MM.1S (cell line): ENCODE results near the gene C2CD4B.

ENCODE experiments used
- DNase-seq: peaks from one replicate; pipeline ENCODE4 v3.0.0-alpha.2; 2015
- H2AFZ ChIP-seq: fragments of 300-600 bp; sonication (generic); 2 replicates; pipeline ENCODE4 v1.6.0; 2016; ENCODE audit warnings: antibody characterized with exemption, low read length
- H3F3A ChIP-seq: fragments of 300-600 bp; sonication (generic); 2 replicates; pipeline ENCODE4 v1.6.1; 2016; ENCODE audit warnings: mild to moderate bottlenecking, antibody characterized with exemption, low read length, moderate library complexity, mixed read lengths; ENCODE audit not compliant: insufficient read depth
- H3K27ac ChIP-seq: fragments of 300-600 bp; sonication (generic); 2 replicates; pipeline ENCODE4 v1.5.1; 2016; ENCODE audit warnings: mild to moderate bottlenecking, low read length
- H3K27me3 ChIP-seq: fragments of 300-600 bp; sonication (generic); replicated peaks from 2 replicates; pipeline ENCODE4 v1.6.0; 2016; ENCODE audit warnings: low read length; ENCODE audit not compliant: insufficient read depth
- H3K36me3 ChIP-seq: fragments of 300-600 bp; sonication (generic); replicated peaks from 2 replicates; pipeline ENCODE4 v1.6.1; 2016; ENCODE audit warnings: mild to moderate bottlenecking, low read length, mixed read lengths; ENCODE audit not compliant: insufficient read depth
- H3K4me1 ChIP-seq: fragments of 300-600 bp; sonication (generic); 2 replicates; pipeline ENCODE4 v1.6.1; 2016; ENCODE audit warnings: low read length, mixed read lengths
- H3K4me2 ChIP-seq: fragments of 300-600 bp; sonication (generic); 2 replicates; pipeline ENCODE4 v1.6.0; 2016; ENCODE audit warnings: low read depth, low read length
- H3K4me3 ChIP-seq: fragments of 300-600 bp; sonication (generic); 2 replicates; pipeline ENCODE4 v1.5.1; 2016; ENCODE audit warnings: low read length, mixed read lengths
- H3K79me2 ChIP-seq: fragments of 300-600 bp; sonication (generic); 2 replicates; pipeline ENCODE4 v1.6.1; 2016; ENCODE audit warnings: mixed run types, low read length, mixed read lengths
- H3K9ac ChIP-seq: fragments of 300-600 bp; sonication (generic); 2 replicates; pipeline ENCODE4 v1.6.1; 2016; ENCODE audit warnings: low read length, mixed read lengths
- H3K9me2 ChIP-seq: fragments of 300-600 bp; sonication (generic); replicated peaks from 2 replicates; pipeline ENCODE4 v1.6.1; 2016; ENCODE audit warnings: mild to moderate bottlenecking, low read length, mixed read lengths; ENCODE audit not compliant: insufficient read depth
- H3K9me3 ChIP-seq: fragments of 300-600 bp; sonication (generic); replicated peaks from 2 replicates; pipeline ENCODE4 v1.6.1; 2016; ENCODE audit warnings: mild to moderate bottlenecking, low read length, mixed read lengths; ENCODE audit not compliant: insufficient read depth
- H4K20me1 ChIP-seq: fragments of 300-600 bp; sonication (generic); 2 replicates; pipeline ENCODE4 v1.6.1; 2016; ENCODE audit warnings: mild to moderate bottlenecking, low read length, moderate library complexity, mixed read lengths; ENCODE audit not compliant: insufficient read depth
- EZH2 ChIP-seq: fragments of 300-600 bp; sonication (generic); optimal IDR thresholded peaks from 2 replicates; pipeline ENCODE3; 2017; ENCODE audit warnings: low read depth, mild to moderate bottlenecking, antibody characterized with exemption, low read length, mixed read lengths
- EZH2phosphoT487 ChIP-seq: fragments of 300-600 bp; sonication (generic); IDR thresholded peaks from 2 replicates; pipeline ENCODE4 v1.6.1; 2018; ENCODE audit warnings: antibody characterized with exemption, low read length
- TF ChIP-seq, protein P1 (sequence below): fragments of 300-600 bp; sonication (generic); IDR thresholded peaks from 2 replicates; pipeline ENCODE4 v1.5.1; 2016; ENCODE audit warnings: antibody characterized with exemption, low read length, mixed read lengths

Gene C2CD4B

DNA sequence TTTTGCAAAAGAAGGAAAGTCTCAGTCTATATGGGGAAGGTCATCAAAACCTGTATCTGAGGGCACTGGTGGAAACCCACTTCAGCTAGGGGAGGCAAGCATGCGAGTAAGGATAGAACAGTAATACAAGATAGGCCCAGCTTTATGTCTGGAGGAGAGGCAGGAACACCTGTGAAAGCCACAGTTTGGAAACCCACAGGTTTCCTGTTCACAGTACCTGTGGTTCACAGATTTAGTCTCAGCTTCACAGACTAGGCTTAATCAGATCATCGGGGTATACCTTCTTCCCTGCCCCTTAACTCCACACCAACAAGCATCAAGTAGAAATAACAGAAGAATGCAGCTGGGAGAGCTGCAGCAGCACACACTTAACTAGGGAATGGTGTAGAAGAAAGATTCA, 36.2 kb downstream of the C2CD4B start:
- peak; percentile 82 for DNase-seq
- TF ChIP-seq EZH2phosphoT487 (no peak), EZH2 (no peak)
- TF ChIP-seq, protein P1, sequence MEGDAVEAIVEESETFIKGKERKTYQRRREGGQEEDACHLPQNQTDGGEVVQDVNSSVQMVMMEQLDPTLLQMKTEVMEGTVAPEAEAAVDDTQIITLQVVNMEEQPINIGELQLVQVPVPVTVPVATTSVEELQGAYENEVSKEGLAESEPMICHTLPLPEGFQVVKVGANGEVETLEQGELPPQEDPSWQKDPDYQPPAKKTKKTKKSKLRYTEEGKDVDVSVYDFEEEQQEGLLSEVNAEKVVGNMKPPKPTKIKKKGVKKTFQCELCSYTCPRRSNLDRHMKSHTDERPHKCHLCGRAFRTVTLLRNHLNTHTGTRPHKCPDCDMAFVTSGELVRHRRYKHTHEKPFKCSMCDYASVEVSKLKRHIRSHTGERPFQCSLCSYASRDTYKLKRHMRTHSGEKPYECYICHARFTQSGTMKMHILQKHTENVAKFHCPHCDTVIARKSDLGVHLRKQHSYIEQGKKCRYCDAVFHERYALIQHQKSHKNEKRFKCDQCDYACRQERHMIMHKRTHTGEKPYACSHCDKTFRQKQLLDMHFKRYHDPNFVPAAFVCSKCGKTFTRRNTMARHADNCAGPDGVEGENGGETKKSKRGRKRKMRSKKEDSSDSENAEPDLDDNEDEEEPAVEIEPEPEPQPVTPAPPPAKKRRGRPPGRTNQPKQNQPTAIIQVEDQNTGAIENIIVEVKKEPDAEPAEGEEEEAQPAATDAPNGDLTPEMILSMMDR, result no peak
- Histone ChIP-seq H3K4me3 (no peak overlapping the region), H3K9me3 (no peaks in the 10 kb centered on the region), H3K27ac (peak overlapping the region; percentile 40; the same call in 1 of the 2 replicates), H3K9me2 (no peaks in the 10 kb centered on the region), H3K79me2 (no peaks in the 10 kb centered on the region), H3K27me3 (no peaks in the 10 kb centered on the region), H3F3A (peaks cover 15% of the 10 kb centered on the region), H3K36me3 (no peaks in the 10 kb centered on the region), H2AFZ (no peak overlapping the region), H3K9ac (no peak overlapping the region), H3K4me2 (peak overlapping the region; percentile 39), H3K4me1 (peaks cover 34% of the 10 kb centered on the region), H4K20me1 (no peaks in the 10 kb centered on the region)

DNA sequence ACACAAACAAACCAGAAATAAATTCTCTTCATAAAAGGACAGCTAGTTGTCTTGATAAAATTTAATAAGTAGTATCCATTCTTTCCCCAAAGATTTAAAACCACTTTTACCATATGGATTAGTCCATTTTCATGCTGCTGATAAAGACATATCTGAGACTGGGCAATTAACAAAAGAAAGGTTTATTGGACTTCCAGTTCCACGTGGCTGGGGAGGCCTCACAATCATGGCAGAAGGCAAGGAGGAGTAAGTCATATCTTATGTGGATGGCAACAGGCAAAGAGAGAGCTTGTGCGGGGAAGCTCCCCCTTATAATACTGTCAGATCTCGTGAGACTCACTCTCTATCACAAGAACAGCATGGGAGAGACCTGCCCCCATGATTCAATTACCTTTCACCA, 38.7 kb downstream of the C2CD4B start:
- H3K9me2 ChIP-seq, result no peaks in the 10 kb centered on the region
- H3K79me2 ChIP-seq, result no peaks in the 10 kb centered on the region
- H2AFZ ChIP-seq, result no peak overlapping the region
- no peak overlapping the region for H3K4me2 ChIP-seq
- no peaks in the 10 kb centered on the region for H3K9me3 ChIP-seq
- peaks cover 46% of the 10 kb centered on the region for H3K4me1 ChIP-seq
- no peak overlapping the region for H3K9ac ChIP-seq
- DNase-seq, result no peak
- peaks cover 15% of the 10 kb centered on the region for H3F3A ChIP-seq
- TF ChIP-seq EZH2phosphoT487 (no peak), EZH2 (no peak)
- TF ChIP-seq, protein P1, result no peak
- H4K20me1 ChIP-seq, result no peaks in the 10 kb centered on the region
- H3K36me3 ChIP-seq, result no peaks in the 10 kb centered on the region
- no peak overlapping the region for H3K4me3 ChIP-seq
- no peaks in the 10 kb centered on the region for H3K27me3 ChIP-seq
- no peak overlapping the region for H3K27ac ChIP-seq

DNA sequence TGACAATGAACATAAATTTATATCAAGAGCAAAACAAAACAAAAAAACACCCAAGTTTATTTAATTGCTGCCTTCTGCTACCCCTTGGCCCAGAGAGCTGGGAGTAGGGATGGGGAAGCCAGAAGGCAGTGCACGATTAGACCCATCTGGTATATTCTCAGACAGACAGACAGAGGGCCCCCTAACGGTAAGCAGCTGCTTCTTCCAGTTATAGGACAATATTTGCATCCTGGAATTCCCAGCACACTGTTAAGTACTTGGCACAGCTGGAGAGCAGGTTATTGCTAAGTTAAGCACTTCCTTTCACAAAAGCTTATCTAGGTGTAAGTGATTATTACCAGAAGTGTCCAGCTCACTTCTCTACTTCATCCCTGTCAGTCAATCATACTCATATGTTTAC, 39.3 kb downstream of the C2CD4B start:
- Histone ChIP-seq H3K27ac (no peak overlapping the region), H3K9me2 (no peaks in the 10 kb centered on the region), H3K79me2 (no peaks in the 10 kb centered on the region), H2AFZ (no peak overlapping the region), H3F3A (peaks cover 15% of the 10 kb centered on the region), H3K36me3 (no peaks in the 10 kb centered on the region), H3K4me3 (no peak overlapping the region), H3K9me3 (no peaks in the 10 kb centered on the region), H3K4me2 (no peak overlapping the region), H3K27me3 (no peaks in the 10 kb centered on the region), H4K20me1 (no peaks in the 10 kb centered on the region), H3K4me1 (peaks cover 50% of the 10 kb centered on the region), H3K9ac (no peak overlapping the region)
- TF ChIP-seq, protein P1, result peak; percentile 21; the same call in 1 of the 2 replicates
- TF ChIP-seq EZH2phosphoT487 (no peak), EZH2 (no peak)
- no peak for DNase-seq

DNA sequence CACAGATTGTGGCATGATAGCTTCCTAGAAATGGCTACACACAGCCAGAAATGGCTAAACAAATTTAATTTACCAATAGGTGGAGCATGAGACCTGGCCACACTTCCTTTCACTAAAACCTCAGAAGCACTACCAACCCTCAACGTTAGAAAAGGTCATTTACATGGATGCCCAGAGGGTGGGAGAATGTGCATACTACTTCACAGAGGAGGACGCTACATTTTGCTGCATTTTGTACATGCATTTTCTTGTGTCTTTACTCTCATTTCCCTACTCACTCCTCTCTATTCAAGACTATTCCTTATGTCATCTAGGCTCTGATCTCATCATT, 40.1 kb downstream of the C2CD4B start:
- TF ChIP-seq EZH2phosphoT487, result no peak
- TF ChIP-seq, protein P1, result peak; percentile 37
- TF ChIP-seq EZH2, result no peak
- H3K4me3 ChIP-seq, result no peak overlapping the region
- no peaks in the 10 kb centered on the region for H4K20me1 ChIP-seq
- DNase-seq, result peak; percentile 39
- no peaks in the 10 kb centered on the region for H3K9me3 ChIP-seq
- H2AFZ ChIP-seq, result no peak overlapping the region
- H3K4me1 ChIP-seq, result peaks cover 50% of the 10 kb centered on the region
- H3K27me3 ChIP-seq, result no peaks in the 10 kb centered on the region
- H3F3A ChIP-seq, result peaks cover 15% of the 10 kb centered on the region
- H3K9me2 ChIP-seq, result no peaks in the 10 kb centered on the region
- no peaks in the 10 kb centered on the region for H3K36me3 ChIP-seq
- no peaks in the 10 kb centered on the region for H3K79me2 ChIP-seq
- no peak overlapping the region for H3K4me2 ChIP-seq
- H3K27ac ChIP-seq, result no peak overlapping the region
- no peak overlapping the region for H3K9ac ChIP-seq
